ENCODE data around the gene SPINT3.

SPINT3 gene

DNA sequence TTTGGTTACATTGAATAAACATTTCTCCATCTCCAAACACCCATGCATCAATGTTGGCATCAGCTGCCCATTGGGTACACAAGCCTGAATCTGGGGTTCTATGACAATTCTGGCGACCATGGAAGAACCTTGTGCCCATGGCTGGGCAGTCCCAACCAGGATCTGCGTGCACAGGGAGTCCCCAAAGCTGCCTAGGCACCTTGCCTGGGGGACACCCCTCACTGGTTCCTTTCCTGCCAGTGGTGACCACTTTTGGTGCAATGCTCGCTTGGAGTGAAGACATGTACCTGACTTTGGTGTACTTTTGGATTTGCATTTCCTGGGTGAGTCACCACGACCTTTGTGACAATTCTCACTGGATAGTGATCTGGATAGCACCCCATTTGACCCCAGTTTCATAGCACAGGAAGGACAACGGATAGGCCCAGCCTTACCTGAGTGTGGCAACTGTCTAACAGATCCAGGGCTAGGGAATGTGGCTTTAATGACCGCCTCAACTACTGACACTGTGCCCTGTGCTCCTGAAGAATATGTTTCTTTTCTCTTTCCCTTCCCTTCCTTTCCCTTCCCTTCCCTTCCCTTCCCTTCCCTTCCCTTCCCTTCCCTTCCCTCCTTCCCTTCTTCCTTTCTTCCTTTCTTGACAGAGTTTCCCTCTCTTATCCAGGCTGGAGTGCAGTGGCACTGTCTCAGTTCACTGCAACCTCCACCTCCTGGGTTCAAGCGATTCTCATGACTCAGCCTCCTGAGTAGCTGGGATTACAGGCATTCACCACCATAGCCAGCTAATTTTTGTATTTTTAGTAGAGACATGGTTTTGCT is 7.1 kb downstream of the SPINT3 start:
- no peaks in the 10 kb centered on the region for H3K36me3 ChIP-seq (ENCODE audit: insufficient read depth, low read length)
- no peaks in the 10 kb centered on the region for H3K79me2 ChIP-seq (ENCODE audit: insufficient read depth, low read length)
- no peak for TF ChIP-seq EZH2 (IDR thresholded peaks at IDR 0.05; ENCODE audit: borderline replicate concordance, low read depth, low read length, severe bottlenecking)
- TF ChIP-seq, protein P1, sequence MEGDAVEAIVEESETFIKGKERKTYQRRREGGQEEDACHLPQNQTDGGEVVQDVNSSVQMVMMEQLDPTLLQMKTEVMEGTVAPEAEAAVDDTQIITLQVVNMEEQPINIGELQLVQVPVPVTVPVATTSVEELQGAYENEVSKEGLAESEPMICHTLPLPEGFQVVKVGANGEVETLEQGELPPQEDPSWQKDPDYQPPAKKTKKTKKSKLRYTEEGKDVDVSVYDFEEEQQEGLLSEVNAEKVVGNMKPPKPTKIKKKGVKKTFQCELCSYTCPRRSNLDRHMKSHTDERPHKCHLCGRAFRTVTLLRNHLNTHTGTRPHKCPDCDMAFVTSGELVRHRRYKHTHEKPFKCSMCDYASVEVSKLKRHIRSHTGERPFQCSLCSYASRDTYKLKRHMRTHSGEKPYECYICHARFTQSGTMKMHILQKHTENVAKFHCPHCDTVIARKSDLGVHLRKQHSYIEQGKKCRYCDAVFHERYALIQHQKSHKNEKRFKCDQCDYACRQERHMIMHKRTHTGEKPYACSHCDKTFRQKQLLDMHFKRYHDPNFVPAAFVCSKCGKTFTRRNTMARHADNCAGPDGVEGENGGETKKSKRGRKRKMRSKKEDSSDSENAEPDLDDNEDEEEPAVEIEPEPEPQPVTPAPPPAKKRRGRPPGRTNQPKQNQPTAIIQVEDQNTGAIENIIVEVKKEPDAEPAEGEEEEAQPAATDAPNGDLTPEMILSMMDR (IDR thresholded peaks at IDR 0.05; ENCODE audit: borderline replicate concordance, extremely low read depth, low read length, poor library complexity, severe bottlenecking) = no peak
- no peak overlapping the region for H3K4me3 ChIP-seq (ENCODE audit: low read depth in 1 of 2, low read length in 2 of 2)
- H2AFZ ChIP-seq (ENCODE audit: low read depth, low read length) = no peak overlapping the region
- no peak overlapping the region for H3K9ac ChIP-seq (ENCODE audit: low read depth, low read length)
- ATAC-seq (ENCODE audit: insufficient read depth, low read depth) (no peak), DNase-seq (no peak)
- no peaks in the 10 kb centered on the region for H3K9me3 ChIP-seq (ENCODE audit: insufficient read depth, low read length, severe bottlenecking)
- no peak overlapping the region for H3K4me2 ChIP-seq (ENCODE audit: insufficient read depth, low read length)
- H3K27ac ChIP-seq (ENCODE audit: low read length) = no peak overlapping the region
- no peaks in the 10 kb centered on the region; the same call in 1 of the 2 replicates for H4K20me1 ChIP-seq (ENCODE audit: insufficient read depth, low read length)
- H3K27me3 ChIP-seq (ENCODE audit: insufficient read depth, low read length, poor library complexity) = peaks cover 10% of the 10 kb centered on the region
- H3K4me1 ChIP-seq (ENCODE audit: insufficient read depth, low read length) = no peaks in the 10 kb centered on the region

DNA sequence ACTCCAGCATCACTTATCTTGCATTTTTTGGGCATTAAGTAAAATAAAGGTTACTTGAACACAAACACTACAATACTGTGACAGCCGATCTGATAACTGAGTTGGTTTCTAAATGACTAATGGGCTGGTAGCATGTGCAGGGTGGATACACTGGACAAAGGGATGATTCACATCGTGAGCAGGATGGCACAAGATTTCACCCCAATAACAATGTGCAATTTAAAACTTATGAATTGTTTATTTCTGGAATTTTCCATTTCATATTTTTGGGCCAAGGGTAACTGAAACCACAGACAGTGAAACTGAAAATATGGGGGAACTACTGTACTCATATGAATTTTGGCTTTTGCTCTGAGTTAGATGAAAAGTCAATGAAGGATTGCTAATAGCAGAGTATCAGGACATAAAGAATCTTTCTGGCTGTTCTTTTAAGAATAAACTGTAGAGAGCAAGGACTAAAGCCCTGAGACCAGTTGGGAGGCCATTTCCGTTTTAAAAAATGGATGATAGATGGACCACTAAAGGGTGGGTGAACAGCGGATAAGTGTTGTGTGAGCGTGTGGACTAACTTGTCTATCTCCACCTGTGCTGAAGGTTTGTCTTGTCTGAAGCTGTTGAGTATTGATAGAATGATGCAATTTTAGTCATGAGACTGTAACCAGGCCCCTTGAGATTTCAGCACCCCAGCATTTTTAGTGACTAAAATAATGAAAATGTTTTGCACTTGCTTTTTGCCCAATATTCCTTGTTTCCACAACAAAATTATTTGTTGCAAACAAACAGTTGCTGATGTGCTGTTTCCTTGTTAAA is 8.2 kb downstream of the SPINT3 start:
- no peak overlapping the region for H2AFZ ChIP-seq (ENCODE audit: low read depth, low read length)
- no peak for DNase-seq
- H3K27me3 ChIP-seq (ENCODE audit: insufficient read depth, low read length, poor library complexity) = peaks cover 11% of the 10 kb centered on the region
- no peaks in the 10 kb centered on the region for H3K36me3 ChIP-seq (ENCODE audit: insufficient read depth, low read length)
- H3K4me2 ChIP-seq (ENCODE audit: insufficient read depth, low read length) = no peak overlapping the region
- no peak for TF ChIP-seq EZH2 (IDR thresholded peaks at IDR 0.05; ENCODE audit: borderline replicate concordance, low read depth, low read length, severe bottlenecking)
- TF ChIP-seq, protein P1 (IDR thresholded peaks at IDR 0.05; ENCODE audit: borderline replicate concordance, extremely low read depth, low read length, poor library complexity, severe bottlenecking) = no peak
- no peaks in the 10 kb centered on the region; the same call in 1 of the 2 replicates for H4K20me1 ChIP-seq (ENCODE audit: insufficient read depth, low read length)
- H3K9ac ChIP-seq (ENCODE audit: low read depth, low read length) = no peak overlapping the region
- no peaks in the 10 kb centered on the region for H3K4me1 ChIP-seq (ENCODE audit: insufficient read depth, low read length)
- no peak overlapping the region for H3K4me3 ChIP-seq (ENCODE audit: low read depth in 1 of 2, low read length in 2 of 2)
- no peaks in the 10 kb centered on the region for H3K9me3 ChIP-seq (ENCODE audit: insufficient read depth, low read length, severe bottlenecking)
- H3K27ac ChIP-seq (ENCODE audit: low read length) = no peak overlapping the region
- no peaks in the 10 kb centered on the region for H3K79me2 ChIP-seq (ENCODE audit: insufficient read depth, low read length)
- ATAC-seq (ENCODE audit: insufficient read depth, low read depth) = no peak

DNA sequence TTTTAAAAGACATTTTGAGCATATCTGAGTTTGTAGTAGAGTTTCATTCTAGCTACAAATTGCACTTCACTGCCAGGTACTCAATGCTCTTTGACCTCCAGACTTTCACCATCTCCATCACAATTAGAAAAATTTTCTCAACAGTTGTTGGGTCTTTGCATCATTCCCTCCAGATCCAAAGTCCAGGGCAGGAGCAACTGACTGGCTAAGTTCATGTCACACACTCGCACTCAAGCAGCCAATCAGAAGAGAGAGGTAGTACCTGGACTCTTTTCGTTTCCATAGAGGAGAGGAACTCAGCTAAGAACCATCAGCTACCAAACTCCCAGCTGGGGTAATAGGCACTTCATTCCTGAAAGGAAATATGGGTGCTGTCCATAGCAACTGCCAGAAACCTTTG is 9.0 kb downstream of the SPINT3 start:
- Histone ChIP-seq H3K27me3 (ENCODE audit: insufficient read depth, low read length, poor library complexity) (peaks cover 12% of the 10 kb centered on the region), H2AFZ (ENCODE audit: low read depth, low read length) (no peak overlapping the region), H3K36me3 (ENCODE audit: insufficient read depth, low read length) (no peaks in the 10 kb centered on the region), H3K4me3 (ENCODE audit: low read depth in 1 of 2, low read length in 2 of 2) (no peak overlapping the region), H4K20me1 (ENCODE audit: insufficient read depth, low read length) (no peaks in the 10 kb centered on the region; the same call in 1 of the 2 replicates), H3K9me3 (ENCODE audit: insufficient read depth, low read length, severe bottlenecking) (no peaks in the 10 kb centered on the region), H3K4me1 (ENCODE audit: insufficient read depth, low read length) (no peaks in the 10 kb centered on the region), H3K4me2 (ENCODE audit: insufficient read depth, low read length) (no peak overlapping the region), H3K27ac (ENCODE audit: low read length) (no peak overlapping the region), H3K79me2 (ENCODE audit: insufficient read depth, low read length) (no peaks in the 10 kb centered on the region), H3K9ac (ENCODE audit: low read depth, low read length) (no peak overlapping the region)
- no peak for DNase-seq
- TF ChIP-seq, protein P1 (IDR thresholded peaks at IDR 0.05; ENCODE audit: borderline replicate concordance, extremely low read depth, low read length, poor library complexity, severe bottlenecking) = no peak
- TF ChIP-seq EZH2 (IDR thresholded peaks at IDR 0.05; ENCODE audit: borderline replicate concordance, low read depth, low read length, severe bottlenecking) = no peak
- ATAC-seq (ENCODE audit: insufficient read depth, low read depth) = no peak

All from DND-41 (cell line).